GM12872 (cell line): ENCODE data around the gene SOX5.

Experiments
- TF ChIP-seq, protein P1 (sequence below): IDR thresholded peaks from 3 replicates; pipeline ENCODE4 v1.5.1; 2011; ENCODE audit warnings: low read depth, mild to moderate bottlenecking, low read length, moderate library complexity; ENCODE audit not compliant: insufficient read depth

The SOX5 gene

DNA sequence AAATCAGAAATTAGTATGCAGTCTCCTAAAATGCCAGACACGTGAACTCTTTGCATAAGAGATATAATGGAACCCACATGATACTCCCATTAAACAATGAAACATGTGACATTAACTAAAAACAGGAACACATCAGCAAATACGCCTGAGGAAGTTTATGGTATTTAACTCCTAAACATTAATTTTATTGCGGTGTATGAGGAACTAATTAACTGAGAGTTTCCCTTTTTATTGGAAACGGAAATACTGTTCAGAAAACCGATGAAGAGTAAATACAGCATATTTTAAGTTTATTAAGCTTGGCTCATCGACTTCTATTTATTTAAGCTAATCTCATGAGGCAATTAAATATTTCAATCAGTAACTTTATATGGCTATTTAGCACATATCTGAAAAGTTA is 290.3 kb downstream of the SOX5 start:
- TF ChIP-seq, protein P1, sequence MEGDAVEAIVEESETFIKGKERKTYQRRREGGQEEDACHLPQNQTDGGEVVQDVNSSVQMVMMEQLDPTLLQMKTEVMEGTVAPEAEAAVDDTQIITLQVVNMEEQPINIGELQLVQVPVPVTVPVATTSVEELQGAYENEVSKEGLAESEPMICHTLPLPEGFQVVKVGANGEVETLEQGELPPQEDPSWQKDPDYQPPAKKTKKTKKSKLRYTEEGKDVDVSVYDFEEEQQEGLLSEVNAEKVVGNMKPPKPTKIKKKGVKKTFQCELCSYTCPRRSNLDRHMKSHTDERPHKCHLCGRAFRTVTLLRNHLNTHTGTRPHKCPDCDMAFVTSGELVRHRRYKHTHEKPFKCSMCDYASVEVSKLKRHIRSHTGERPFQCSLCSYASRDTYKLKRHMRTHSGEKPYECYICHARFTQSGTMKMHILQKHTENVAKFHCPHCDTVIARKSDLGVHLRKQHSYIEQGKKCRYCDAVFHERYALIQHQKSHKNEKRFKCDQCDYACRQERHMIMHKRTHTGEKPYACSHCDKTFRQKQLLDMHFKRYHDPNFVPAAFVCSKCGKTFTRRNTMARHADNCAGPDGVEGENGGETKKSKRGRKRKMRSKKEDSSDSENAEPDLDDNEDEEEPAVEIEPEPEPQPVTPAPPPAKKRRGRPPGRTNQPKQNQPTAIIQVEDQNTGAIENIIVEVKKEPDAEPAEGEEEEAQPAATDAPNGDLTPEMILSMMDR = no peak

DNA sequence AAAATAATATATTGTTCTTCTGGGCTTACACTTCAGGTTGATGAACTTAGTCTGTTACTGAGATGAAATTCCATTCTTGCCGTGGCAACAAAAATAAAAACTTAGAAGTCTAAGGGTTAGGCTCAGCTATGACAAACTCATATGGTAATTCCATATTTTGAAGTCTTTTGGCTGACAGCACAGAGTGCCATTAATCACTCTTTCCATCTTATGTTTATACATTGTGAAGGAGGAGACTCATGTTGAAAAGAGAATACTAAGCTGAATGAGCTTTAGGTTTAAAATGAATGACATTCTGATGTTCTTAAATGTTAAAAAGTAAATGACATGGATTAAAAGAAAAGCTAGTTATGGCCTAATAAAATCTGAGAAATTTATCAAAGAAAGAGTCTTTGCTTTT is 291.9 kb downstream of the SOX5 start:
- TF ChIP-seq, protein P1 = no peak

DNA sequence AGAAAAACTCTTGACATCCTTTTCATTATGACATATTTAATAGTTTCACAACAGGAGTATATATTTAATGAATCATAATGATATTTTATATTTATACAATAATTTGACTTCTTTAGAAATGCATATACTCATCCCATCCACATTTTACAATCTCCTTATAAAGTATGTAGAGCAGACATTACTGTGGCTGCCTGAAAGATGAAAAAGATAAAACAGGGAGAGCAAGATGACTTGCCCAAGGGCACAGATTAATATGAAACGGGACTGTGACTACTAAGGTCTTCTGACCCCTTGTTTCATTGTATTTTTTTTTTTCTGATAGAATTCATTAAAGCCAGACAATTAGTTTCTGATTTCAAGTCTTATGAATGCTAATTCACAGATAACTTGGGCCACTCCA is 293.6 kb downstream of the SOX5 start:
- TF ChIP-seq, protein P1 = no peak

DNA sequence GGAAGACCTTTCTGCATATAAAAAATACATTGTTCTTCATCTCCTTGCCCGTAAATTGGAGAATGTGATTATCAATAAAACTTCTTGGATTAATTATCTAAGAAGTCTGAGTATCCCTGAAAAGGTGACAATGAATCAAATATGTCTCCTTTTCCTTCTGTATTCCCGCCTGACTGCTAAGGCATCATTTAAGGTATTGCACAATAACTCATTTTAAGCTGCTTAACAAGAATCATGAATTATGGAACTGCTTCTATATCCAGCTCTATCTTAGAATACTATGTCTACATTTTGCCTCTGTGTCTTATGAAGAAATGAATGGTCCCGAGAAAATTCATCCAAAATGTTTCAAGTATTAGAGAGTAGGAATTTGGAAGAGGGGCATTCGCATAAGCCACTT is 294.4 kb downstream of the SOX5 start:
- TF ChIP-seq, protein P1 = no peak

DNA sequence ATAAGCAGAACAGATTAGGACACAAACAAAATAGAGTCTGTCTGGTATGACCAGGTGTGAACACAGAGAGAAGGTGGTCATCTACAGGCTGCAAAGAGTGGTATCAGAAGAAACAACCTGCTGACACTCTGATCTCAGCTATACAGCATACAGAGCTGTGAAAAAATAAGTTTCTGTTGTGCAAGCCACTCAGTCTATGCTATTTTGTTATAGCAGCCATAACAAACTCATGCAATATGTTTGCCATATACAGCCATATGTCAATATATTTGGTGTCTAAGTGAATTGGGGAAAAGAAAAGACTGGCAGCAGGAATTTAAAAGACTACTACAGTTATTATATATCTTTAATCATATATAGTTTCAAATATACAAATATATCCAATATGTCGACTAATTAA is 300.9 kb downstream of the SOX5 start:
- TF ChIP-seq, protein P1 = no peak

DNA sequence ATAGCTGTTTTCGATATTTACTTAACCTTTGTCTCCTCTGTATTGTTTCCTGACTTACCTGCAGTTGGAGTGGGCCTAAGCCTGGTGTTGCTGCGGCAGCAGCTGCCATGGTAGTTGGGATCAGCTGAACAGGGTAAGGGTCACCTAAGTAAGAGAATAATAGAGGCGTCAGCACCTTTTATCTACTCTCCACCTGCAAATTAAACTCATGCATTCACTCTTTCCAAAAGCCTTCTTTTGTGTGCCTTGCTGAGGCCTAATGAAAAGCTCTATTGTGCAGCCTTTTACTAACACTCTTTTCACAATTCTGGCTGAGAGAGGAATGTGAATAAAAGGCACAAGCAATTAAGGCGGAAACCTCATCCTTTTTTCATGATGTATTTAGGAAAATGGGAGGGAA is 308.7 kb downstream of the SOX5 start:
- TF ChIP-seq, protein P1 = no peak

DNA sequence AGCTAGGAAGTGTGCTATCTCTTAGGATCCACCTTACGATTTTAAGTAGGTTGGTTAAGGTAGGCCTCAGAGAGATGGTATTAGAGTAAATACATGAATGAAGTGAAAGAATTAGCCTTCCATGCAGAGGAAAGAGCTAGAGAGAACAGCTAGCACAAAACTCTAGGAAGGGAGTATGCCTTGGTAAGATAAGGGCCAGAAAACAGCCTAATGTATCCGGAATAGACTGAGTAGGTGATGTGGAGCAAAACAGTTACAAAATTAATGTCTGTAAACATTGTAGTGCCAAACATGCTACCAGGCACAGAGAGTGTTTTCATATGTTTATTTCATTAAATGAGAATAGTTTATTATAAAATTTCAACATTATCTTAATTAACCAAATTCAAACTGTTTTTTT is 315.1 kb downstream of the SOX5 start:
- TF ChIP-seq, protein P1 = no peak
